HG03469 (cell line): ENCODE data around the gene VSIG10L.
A peak's percentile ranks its signal among the peaks of the same experiment; 100 is the strongest.

Source experiments
- ATAC-seq: cut with Tn5 transposase; IDR thresholded peaks from one replicate; pipeline ENCODE4 v1.9.1; 2021; ENCODE audit warnings: mild to moderate bottlenecking, moderate library complexity, moderate number of reproducible peaks; ENCODE audit not compliant: unreplicated experiment

Gene VSIG10L

DNA sequence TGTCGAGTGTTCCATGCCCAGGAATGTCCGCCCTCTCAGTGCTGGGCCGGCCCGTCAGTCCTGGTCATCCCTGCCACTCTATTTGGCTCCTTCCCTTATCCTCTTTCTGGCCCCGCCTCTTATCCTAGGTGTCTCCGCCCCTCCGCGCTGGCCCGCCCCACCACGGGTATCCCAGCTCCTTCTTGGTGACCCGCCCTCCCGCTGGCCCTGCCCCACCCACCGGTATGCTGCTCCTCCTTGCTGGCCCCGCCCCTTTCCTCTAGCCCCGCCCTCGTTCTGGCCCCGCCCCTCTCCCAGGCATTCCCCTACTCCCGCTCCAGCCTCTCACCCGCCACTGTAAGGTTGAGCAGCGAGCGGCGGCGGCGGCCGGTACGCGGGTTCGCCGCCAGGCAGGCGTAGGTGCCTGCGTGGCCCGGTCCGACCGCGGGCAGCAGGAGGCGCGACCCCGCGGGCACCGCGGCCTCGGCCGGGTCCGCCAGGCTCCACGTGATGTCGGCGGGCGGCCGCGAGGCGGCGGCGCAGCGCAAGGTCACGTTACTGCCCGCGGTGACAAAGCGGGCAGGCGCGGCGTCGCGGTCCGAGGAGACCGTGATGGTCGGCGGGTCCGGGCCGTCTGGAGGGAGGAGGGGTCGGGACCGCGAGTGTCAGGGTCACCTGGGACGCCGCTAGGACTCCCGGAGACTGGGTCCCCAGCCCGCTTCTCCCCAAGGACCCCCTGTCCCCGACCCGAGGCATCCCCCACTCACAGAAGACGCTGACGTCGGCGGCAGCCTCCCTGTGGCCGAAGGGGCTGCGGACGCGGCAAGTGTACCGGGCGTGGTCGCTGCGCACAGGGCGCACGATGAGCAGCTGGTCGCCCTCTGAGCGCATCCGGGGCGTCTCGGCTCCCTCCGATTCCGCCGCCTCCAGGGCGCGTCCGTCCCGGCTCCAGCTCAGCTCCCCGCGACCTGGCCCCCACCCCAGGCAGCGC lies 2.0 kb downstream of the VSIG10L start:
- no peak for ATAC-seq

DNA sequence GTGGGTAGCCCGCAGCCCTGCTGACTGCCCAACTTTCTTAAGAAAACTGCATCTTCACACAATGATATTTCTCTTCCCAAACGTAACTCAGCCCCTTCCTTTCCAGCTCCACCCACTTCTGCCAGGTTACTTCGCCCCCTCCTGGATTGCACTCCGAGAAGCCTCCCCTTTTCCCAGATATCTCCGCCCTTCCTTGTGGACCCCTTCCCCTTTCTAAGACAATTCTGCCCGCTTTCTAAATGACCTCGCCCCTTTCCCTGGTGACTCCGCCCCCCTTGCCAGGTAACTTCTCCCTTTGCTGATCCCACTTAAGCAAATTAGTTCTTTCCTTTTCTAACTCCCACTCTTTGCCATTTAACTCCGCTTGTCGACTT lies 2.6 kb downstream of the VSIG10L start:
- no peak for ATAC-seq

DNA sequence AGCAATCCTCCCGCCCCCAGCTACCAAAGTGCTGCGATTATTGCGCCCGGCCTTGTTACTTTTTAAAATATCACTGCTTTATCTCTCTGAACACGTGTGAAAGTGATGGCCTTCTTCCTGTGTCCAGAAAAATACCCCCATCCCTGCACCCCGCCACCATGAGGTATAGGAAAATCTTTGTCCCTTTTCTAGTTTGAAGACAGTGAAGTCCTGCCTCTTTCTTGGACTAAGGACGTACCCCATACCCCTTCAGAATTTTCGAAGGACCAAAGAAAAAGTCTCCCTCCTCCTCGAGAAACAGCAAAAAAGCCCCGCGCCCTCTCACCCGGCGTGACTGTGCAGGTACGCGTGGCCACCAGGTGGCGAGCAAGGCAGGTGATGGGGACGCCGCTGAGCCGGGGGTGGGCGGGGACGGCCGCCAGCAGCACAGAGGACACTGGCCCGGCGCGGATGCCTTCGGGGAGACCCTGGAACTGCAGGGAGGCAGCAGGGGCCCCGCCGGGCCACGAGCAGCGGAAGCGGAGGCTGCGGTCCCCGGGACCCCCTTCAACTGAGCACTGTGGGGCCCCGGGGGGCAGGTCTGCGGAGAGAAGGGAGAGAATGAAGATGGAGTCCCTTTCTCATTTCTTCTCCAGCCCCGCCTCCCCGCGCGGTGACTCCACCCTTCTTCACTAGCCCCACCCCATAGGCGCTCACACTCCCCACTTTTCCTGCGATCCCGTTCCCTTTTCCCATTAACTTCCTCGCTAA lies 3.2 kb downstream of the VSIG10L start:
- ATAC-seq: peak; percentile 39

DNA sequence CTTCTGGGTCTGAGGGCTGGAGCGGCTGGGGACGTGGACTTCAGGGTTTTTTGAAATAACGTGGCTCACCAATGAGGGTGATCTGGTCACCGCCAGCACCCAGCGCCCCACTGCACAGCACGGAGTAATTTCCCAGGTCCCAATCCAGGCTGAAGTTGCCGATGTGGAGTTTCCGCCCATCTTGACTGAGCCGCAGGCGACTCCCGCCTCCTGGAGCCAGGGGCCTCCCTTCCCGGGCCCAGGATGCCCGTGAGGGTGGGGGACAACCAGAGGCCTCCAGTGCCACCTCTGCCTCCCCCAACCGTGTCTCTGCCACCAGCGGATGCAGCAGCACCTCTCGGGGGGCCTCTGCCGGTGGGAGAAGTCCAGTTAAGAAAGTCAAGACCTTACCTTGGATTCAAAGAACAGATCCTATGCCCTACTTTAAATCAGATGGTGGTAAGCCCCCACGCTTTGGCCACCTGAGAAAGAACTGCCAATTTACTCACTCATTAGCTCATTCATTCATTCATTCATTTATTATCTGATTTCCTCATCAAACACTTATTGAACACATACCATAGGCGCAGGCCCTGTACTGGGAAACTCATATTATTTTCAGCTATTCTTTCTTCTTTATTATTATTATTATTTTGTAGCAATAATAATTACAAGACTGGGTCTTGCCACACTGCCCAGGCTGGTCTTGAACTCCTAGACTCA lies 3.9 kb downstream of the VSIG10L start:
- no peak for ATAC-seq

DNA sequence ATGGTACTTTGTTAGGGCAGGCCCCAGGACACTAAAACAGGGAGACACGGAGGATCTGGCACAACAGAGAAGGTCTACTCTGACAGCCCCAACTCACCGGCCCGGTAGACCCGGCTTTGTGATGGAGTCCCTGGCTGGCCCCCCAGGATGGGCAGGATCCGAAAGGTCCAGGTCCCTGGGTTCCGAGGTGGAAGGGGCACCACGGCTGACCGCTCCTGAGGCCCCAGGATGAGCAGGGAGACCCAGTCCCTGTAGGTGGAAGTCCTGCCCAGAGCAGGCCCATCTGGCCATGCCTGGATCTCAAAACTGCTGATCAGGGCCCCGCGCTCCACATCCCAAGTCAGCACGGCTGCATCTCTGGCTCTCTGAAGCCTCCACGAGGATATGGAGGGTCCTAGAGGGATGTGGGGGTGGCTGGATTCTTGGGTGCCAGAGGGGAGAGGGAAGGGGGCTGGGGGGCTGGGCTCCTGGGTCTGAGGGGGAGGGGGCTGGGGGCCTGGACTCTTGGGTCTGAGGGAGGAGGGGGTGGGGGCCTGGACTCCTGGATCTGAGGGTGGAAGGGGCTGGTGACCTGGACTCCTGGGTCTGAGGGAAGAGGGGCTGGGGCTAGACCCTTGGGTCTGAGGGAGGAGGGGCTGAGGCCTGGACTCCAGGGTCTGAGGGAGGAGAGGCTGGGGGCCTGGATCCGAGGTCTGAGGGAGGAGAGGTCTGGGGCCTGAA lies 4.6 kb downstream of the VSIG10L start:
- ATAC-seq: no peak

DNA sequence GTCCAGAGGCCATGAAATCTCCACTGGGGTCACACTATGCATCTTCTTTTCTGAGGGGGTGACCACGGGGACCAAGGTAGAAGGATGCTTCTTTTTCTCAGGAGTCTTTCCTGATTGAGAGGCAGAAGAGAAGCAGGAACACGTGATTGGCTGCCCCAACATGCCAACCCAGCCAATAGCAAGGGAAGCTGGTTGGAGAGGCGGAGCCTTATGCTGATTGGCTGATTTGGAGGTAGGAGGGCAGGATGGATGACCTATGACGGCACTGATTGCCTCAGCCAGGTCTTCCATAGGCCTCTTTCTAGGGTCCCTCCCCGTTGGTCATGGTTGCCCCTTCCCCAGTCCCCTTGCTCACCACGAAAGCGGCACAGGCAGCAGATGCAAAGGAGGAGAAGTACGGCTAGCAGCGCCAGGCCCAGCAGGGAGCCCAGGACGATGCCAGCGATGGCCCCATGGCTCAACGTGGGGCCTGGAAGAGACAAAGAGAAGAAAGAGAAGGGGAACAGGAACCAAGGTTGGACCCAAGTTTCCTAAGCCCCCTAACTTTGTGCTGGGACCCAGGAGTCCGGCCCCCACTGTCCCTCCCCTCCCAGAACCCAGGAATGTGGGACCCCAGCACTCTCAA lies 8.0 kb downstream of the VSIG10L start:
- ATAC-seq: no peak

DNA sequence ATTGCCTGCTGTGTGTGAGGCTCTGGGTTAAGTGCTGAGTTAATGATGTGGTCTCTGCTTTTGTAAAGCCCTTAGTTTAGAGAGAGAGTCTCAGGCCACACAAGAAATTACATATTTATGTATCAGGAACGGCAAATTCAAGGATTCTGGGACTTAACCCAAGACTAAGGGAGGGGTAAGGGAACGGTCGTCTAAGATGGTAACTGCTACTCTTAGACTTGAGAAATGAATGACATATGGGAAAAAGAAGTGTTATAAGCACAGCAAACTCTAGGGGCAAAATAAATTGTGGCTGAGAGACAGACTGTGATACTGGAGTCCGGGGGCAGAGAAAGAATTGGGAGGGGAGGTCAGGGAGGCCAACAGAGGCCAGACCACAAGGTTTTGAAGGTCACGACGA lies 10.2 kb downstream of the VSIG10L start:
- ATAC-seq: no peak

DNA sequence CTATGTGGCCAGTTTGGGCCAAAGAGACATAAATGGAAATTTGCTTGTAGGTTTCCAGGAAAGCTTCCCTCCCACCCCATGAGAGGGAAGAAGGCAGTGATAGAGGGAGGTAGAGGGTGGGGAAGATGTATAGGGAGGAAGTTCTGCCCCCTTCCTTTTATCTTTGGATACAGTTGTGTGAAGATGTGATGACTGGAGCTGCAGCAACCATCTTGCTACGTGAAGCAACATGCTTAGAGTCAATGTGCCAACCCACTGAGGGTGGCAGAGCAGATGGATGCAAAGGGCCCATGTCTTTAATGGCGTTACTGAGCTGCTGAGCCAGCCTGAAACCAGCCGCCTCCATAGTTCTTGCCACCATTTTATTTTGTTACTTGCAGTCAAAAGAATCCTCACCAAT lies 10.7 kb downstream of the VSIG10L start:
- no peak for ATAC-seq

DNA sequence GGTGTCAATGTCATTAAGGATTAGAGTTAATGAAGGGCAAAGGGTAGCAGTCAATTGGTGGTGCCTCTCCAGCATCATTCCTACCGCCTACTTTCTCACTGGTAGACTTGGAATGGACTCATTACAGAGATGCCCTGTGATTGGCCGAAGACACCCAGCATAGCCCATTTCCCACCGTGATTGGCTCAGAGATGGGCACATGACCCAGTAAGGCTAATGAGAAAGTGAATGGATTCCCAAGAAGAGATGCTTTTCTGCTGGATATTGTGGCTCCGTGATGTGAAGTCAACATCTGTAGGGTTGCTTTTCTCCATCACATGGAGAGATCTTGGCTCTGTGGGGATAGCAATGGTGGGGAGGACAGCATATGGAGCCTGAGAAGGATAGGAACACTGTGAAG lies 11.6 kb downstream of the VSIG10L start:
- ATAC-seq: no peak

DNA sequence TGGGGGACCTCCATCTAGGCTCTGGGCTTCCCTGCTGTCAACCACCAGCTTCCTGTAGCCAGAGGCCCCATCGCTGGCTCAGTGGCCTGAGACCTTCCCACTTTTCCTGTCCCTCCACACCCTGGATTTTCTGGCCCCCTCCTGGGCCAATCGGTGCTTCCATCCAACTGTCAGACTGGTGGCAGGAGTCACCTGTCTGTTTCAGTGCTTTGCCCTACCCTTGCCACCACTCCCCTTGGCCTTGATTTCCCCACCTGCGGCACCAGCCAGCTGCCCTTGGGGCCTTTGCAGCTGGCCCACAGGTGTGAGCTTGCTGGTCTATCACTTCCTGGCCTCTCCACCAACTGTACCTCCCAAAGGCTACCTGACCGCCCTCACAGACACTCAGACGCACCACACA lies 12.5 kb downstream of the VSIG10L start:
- no peak for ATAC-seq

DNA sequence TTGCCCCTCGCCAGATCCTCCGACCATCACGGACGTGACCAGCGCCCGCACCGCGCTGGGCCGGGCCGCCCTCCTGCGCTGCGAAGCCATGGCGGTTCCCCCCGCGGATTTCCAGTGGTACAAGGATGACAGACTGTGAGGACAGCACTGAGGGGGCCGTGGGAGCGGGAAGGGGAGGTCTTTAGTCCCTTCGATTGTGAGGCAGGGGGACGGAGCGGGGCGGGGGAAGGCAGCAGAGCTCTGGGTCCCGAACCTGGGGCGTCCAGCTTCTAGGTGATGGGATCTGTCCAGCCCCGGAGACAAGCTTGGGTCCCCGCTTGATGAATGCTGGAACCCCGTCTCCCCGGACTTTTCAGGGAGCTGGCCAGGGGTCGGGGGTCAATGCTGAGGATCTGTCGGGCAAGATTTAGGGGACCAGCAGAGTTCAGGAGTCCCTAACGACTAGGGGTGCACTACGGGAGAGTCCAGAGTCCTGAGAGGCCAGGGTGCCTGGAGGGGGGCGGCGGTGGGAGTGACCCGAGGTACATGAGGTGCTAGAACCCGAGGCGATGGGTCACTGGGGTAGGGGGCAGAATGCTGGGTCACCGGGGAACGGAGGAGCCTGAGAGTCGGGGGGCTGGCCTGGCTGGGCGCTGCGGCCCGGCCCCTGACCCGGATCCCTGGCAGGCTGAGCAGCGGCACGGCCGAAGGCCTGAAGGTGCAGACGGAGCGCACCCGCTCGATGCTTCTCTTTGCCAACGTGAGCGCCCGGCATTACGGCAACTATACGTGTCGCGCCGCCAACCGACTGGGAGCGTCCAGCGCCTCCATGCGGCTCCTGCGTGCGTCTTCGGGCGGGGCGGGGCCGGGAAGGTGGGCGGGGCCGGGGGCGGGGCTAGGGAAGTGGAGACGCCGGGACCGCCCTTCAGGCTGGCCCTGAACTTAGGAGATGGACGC lies 14.6 kb downstream of the VSIG10L start:
- ATAC-seq: no peak

DNA sequence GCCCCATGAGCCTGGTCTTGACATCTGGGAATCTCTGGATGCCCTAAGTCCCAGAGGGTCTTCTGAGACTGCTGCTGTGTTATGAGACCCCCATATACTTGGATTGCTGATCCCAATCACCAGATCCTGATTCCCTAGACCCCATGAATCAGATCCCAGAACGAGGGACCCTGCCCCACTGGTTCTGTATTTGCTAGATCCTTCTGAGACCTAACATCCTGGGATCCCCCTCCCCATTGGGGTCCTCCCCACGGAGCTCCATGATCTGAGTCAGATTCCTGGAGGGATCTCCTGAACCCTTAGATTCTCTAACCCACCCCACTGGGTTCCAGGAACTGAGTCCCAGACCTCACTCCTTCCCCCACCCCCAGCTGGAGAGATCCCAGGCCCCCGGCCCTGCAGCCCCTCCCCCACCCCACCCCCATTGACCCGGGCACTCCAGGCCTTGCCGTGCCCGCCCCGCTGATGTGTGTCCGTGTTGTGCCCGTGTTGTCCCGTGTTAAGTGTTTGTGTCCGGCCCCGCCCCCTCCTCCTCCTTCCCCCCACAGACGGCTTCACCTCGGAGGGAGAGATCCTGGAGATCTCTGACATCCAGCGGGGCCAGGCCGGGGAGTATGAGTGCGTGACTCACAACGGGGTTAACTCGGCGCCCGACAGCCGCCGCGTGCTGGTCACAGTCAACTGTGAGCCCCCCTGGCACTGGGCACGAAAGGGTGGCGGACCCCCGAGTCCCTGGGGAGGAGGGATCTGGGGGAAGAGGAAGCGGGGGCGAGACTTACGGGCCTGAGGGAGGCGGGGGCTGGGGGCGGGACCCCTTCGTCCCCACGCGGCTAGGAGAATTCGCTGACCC lies 15.5 kb downstream of the VSIG10L start:
- no peak for ATAC-seq

DNA sequence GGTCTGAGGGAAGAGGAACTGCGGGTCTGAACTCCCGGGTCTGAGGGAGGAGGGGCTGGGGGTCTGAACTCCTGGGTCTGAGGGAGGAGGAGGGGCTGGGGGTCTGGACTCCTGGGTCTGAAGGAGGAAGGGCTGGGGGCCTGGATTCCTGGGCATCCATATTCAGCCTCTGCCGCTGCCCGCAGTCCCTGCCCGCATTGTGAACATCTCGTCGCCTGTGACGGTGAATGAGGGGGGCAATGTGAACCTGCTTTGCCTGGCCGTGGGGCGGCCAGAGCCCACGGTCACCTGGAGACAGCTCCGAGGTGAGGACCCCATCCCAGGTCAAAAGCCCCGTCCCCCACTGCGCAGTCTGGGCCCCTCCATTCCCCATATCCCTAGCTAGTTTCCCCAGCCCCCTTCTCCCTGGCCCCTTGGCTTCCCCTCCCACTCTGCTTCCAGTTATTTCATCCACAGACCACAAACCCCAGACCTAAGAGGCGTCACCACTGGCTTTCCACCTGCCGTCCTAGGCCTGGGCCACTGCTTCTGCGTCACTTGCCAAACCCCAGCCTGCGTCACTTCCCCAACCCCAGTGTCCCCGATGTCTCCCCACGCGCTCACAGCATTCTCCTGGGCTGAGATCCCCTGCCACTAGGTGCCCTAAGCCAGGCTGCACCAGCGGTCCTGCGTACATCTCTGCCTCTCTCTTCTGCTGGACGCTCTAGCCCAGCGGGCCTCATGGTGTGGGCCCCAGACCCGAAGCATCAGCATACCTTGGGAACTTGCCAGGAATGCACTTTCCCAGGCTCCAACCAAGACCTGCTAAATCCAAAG lies 16.6 kb downstream of the VSIG10L start:
- no peak for ATAC-seq

DNA sequence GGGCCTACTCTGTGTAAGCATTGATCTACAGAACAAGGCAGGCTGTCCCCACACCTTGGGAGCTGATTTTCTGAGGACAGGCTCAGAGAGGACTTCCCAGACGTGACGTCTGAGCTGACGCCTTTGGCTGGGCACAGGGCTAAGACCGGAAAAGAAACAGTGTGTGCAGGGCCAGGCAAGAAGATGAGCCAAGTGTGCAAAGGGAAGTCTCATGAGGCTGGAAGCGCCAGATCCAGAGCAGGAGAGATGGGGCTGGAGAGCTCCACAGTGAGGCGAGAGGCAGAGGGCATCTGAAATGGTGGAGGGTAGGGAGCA lies 17.8 kb downstream of the VSIG10L start:
- ATAC-seq: no peak

DNA sequence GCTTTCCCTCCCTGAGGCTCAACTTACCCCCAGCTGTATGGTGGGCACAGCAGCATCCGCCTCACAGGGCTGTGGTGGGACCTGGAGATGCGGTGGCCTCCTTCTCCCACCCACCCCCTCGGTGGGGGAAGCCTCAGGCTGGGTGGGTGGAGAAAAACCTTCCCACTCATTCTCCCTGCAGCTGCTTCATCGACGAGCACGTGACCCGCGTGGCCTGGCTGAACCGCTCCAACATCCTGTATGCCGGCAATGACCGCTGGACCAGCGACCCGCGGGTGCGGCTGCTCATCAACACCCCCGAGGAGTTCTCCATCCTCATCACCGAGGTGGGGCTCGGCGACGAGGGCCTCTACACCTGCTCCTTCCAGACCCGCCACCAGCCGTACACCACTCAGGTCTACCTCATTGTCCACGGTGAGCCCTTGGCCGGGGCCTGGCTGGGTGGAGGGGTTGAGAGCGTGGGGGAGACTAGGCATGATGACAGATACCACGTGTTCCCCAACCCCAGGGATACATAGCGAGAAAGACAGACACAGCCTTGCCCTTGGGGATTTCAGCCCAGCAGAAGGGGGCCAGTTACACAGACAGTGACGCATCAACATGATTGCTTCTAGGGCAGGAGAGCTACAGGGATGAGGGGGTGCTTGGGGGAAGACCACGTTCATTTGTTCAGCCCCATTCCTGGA lies 18.3 kb downstream of the VSIG10L start:
- ATAC-seq: no peak

DNA sequence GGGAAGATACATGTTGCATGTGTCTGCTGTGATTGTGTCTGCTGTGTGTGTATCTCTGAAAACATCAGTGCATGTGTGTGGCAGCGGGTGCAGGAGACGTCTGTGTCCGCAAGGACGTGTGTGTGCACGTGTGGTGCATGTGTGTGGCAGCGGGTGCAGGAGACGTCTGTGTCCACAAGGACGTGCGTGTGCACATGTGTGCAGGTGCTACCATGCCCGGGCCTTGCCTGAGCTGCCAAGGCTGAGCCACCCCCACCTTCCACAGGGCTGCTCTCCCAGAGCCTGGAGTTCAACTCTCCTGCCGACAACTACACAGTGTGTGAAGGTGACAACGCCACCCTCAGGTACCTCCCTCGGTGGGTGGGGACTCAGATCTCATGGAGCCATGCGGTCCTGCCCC lies 20.1 kb downstream of the VSIG10L start:
- ATAC-seq: no peak

DNA sequence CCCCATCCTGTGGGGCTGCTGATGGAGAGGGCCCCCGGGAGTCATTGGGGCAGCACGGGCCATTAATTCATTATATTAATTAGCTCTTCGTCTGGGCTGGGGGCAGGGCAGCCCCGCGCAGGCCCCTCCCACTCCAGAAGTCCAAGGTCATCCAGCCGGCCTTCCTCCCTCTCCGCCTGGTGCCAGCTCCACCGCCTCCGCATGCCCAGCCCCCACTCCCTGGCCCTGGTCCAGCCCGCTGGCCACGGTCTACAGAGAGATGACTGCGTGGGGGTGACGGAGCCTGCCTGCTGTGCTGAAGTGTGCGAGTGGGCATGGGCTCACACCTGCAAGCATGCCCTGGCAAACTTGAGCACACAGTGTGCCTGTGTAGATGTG lies 21.7 kb downstream of the VSIG10L start:
- ATAC-seq: no peak
